ENCODE results near the gene PDZD8.
"Not testable (repeated sequence)": the region's sequence is repeated elsewhere in the genome, so short reads cannot be mapped to it uniquely, and the experiment has no call there.

The PDZD8 gene

GRCh38 chr10:117257721-117258120 lies 117.5 kb downstream of the PDZD8 start:
- in situ Hi-C loops (cut with HindIII; ENCODE audit: low sequenced_read_pairs), result no loop called here

DNA sequence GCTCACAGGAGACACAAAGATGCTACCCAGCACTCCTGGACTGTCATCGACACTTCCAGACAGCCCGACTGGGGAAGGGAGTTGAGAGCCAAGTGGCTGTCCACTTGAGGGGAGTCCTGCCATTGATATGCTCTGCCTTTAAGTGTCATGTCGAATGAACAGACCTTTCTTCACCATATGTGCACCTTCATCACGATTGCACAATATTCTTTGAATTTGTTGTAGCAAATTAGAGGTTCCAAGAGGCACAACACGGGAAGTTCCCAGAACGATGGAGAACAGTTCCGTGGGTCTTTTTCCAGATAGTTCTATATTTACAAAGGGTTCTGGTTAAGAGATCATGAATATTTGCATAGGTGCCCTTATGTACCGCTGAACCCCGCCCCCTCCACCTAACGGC lies 118.3 kb downstream of the PDZD8 start:
- in situ Hi-C loops (cut with HindIII; ENCODE audit: low sequenced_read_pairs), result no loop called here

DNA sequence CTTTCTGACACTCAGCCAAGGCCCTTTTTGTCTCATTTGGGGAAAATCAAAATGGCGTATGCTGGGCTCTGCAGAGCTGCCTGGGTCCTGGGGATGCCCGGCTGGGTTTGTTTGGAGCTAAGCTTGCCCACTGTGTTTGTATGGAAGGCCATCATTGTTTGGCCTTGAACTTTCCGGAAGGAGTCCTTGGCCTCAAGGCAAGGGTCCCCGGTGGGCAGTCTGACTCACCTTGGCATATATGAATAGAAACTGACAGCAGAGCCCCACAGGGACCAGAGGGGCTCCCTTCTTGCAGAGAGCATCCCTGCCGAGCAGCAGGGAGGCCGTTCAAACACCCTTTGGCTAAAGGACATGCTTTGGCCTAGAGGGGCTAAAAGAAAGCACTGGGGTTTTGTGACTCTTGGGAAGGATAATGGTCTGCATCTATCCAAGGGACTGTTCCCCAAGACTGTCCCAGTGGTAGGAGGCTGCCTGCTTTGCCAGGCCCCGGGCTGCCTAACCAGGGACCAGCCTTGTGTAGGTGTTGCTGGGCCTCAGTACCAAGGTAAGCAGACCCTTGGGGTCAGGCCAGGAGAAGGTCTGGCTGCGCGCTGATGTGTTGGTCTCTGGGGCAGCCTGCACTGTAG lies 119.3 kb downstream of the PDZD8 start:
- in situ Hi-C loops (cut with HindIII; ENCODE audit: low sequenced_read_pairs), result no loop called here

DNA sequence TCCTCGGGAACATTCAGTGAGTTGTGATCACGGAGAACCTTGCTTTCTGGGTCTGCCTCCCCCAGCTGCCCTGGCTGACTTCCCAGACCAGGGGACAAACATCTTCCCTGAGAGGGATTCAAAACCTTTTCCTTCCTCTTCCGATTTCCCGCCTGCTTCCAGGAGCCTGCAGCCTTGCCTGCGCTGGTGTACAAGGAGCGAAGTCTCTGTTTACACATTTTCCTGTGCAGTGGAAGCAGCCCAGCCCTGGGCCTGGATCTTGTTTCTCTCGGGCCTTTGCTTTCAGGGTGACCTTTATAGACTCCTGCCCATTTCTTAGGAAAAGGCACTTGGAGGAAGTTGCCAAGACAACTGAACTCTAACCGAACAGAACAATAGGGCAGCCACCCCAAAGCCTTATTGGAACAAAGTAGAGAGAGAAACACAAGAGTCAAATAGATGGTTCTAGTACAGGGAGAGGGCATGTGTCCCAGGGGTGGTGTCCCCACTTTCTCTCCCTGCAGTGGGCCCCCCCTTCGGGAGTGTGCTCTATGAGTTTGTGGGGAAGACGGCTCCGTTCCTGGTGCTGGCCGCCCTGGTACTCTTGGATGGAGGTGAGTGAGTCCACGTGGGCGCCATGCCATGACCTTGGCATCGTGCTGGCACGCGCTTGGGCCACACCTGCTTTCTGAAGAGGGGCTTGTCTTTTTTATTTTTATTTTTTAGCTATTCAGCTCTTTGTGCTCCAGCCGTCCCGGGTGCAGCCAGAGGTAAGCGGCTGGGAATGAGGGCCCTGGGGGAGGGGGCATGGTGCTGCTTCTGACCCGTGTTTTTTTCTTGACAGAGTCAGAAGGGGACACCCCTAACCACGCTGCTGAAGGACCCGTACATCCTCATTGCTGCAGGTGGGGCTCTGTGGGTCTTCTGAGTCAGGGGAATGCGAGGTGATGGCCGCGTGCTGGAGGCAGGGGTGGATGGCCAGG lies 120.2 kb downstream of the PDZD8 start:
- in situ Hi-C loops (cut with HindIII; ENCODE audit: low sequenced_read_pairs), result no loop called here

DNA sequence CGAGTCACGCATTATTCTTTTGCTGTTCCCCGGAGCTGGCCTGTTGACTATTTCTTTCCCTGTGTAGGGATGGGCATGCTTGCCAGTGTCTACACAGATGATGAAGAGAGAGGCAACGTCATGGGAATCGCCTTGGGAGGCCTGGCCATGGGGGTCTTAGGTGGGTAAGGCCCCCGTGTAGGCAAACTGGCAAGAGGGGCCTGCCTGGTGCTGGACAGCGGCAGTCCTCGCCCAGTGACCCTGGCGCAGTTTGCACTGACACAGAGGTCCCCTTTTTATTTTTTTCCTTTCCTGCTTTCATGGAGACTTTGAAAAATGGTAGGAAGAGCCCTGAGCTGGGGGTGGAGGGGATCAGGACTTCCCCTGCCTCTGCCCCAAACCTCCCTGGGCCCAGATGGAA lies 120.9 kb downstream of the PDZD8 start:
- in situ Hi-C loops (cut with HindIII; ENCODE audit: low sequenced_read_pairs), result no loop called here

DNA sequence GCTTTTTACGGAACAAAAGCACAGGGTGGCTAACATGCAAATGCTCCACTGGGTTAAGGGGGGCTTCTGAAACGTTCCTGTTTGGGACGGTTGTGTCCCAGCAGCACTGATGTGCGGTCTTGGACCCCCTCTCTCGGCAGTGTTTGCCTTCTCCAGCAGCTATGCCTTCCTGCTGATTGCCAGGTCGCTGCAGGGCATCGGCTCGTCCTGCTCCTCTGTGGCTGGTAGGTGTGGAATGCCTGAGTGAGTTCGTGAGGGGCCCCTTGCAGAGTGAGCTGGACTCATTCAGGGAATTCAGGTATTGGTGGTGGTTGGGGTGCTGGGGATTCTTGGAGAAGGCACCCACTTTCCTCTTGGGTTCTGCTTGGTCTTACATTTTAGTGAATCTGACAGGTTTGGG lies 121.3 kb downstream of the PDZD8 start:
- in situ Hi-C loops (cut with HindIII; ENCODE audit: low sequenced_read_pairs), result no loop called here

DNA sequence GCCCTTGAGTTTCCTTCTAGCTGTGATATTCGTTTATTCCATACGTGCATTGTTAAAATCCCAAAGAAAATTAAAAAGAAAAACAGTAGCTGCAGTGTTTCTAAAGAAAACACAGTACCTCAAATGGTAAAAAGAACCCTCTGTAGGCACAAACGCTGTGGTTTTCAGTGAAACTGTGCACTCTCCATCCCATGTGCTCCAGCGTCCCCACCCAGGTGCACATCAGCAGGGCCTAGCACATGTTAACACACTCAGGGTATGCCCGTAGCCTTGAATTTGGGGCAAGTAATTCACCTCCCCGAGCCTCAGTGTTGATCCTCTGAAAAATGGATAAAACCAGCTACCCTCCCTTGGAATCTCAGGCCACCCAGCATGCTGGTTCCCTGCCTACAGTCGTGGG lies 124.8 kb downstream of the PDZD8 start:
- in situ Hi-C loops (cut with HindIII; ENCODE audit: low sequenced_read_pairs), result no loop called here

DNA sequence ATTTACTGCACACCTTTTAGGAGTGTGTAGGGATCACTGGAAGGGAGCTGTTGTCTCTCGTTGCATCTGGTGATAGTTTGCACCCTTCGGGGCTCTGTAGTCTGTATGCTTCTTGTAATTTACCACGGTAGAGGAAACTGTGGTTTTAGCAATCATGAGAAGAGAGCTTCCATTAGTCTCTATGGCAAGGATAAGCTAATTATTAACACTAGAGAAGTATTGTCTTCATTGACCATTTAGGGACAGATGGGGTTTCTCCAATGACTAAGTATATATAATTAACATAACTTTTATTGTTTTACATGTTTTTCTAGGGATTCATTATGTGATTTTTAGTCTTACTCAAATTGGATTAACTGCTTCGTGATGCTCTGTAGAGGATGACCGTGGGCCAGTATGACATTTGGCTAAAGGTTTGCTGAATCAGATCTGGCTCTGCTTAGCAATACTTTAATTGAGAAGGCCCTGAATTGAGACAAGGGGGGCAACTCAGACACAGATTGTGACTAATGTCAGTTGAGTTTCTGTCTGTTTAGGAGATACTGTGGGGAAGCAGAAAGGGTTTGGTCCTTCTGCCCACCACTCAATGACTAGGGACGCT lies 125.6 kb downstream of the PDZD8 start:
- in situ Hi-C loops (cut with HindIII; ENCODE audit: low sequenced_read_pairs), result no loop called here

- in situ Hi-C loops (cut with HindIII; ENCODE audit: low sequenced_read_pairs), result no loop called here
Measured at GRCh38 chr10:117248750-117249465, 126.3 kb downstream of the PDZD8 start.

DNA sequence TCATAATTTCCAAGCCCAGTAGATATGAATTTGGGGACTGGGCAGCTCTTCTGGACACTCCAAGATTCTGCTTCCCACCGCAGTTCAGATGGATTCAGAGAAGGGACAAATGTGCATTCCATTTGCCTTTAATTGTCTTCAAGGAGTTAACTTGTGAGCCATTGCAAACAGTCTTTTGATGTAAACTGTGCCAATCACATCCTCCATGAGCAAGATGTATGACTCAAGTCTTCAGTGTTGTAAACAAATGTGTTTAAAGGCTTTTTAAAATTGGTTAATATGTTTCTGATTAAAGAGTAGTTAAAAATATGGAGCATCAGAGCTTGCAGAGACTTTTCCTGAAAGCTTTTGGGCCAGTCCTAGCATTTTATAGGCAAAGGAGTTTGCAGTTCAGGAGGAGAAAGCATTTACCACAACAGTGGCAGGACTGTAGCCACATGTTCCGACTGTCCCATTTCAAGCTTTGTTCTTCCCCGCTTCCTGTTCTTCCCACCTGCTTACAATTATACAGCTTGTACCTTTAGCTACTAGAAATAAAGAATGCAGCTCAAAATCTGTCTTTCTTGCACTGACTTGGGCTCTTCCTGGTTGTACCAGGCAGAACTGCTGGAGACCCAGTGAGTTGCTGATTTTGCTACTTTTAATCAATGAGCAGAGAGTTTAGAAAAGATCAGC lies 128.1 kb downstream of the PDZD8 start:
- in situ Hi-C loops (cut with HindIII; ENCODE audit: low sequenced_read_pairs), result no loop called here

DNA sequence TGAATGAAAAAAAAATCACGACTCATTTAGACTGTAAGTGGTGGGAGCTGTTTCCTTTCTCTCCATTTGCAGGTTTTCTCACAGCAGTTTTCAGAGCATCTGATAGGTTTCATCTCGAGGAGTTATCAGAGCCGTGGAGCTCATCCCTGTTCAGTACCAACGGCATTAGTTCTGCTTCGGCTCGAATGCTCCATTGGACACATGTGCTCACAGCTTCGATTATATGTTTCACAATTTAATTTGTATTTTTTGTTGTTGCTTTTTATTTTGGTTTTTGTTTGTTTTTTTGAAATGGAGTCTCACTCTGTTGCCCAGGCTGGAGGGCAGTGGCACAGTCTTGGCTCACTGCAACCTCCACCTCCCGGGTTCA lies 132.8 kb downstream of the PDZD8 start:
- in situ Hi-C loops (cut with HindIII; ENCODE audit: low sequenced_read_pairs), result no loop called here

- in situ Hi-C loops (cut with HindIII; ENCODE audit: low sequenced_read_pairs), result no loop called here
Measured at GRCh38 chr10:117241541-117242462, 133.4 kb downstream of the PDZD8 start.

GRCh38 chr10:117240621-117241529 lies 134.4 kb downstream of the PDZD8 start, which contains the start of gene SLC18A2:
TSS of gene SLC18A2 (plus strand) at chr10:117241114. CDS start at chr10:117241694, 580 bp downstream.
- in situ Hi-C loops (cut with HindIII; ENCODE audit: low sequenced_read_pairs), result no loop called here

DNA sequence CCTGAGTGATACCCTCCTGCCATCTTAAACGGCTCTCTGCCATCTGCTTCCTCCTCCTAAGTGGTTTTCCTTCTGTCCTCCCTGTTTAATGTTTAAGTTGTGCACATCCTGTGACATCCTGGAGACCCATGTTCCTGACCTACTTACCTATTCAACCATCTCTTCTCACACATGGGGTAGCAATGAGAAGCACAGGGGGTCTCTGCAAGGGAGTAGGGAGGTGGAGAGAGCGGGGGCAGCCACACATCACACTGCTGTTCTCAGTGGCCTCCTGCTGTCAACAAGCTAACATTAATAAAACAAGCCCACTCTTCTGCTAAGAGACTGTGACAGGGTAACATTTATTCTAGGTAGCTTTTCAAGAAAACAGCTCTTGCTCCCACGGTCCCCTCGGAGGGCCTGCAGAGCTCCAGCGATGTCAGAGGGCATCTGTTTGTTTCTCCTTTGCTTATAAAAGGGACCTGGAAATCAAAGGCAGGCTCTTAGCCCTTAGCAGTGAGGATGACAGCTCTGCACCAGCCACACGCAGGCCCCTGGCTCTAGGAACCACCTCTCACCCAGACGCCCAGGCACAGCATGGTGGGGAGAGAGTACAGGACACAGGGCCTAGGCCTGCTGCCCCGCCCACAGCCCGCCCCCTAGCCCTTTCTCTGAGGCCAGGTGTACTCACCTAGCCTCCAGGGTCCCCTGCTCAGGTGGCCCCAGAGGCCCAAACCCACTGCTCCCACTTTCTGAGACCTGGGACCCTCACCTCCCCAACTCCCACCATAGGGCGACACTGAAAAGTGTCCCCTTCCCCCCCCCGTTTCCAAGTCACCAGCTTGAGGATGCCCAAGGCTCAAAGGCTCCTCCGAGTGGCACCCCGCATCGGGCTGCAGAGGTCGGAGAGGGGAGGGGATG lies 135.3 kb downstream of the PDZD8 start:
- in situ Hi-C loops (cut with HindIII; ENCODE audit: low sequenced_read_pairs), result no loop called here

DNA sequence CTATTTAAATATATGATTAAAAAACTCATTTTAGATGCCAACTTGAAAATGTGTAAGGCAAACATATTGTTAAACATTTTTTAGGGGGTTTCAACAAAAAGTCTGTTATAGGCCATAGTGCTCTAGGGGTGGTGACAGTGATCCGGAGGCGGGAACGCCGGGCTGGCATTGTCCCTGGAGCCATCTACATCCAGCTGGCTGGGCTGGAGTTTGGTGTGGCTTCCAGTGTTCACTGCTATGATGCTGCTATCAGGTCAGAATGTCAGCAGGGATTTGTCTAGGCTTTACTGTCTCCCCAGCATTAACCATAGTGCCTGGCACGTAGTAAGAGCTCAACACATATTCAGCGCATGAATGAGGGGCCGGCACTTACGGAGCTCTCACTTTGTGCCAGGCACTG lies 136.2 kb downstream of the PDZD8 start:
- in situ Hi-C loops (cut with HindIII; ENCODE audit: low sequenced_read_pairs), result no loop called here

DNA sequence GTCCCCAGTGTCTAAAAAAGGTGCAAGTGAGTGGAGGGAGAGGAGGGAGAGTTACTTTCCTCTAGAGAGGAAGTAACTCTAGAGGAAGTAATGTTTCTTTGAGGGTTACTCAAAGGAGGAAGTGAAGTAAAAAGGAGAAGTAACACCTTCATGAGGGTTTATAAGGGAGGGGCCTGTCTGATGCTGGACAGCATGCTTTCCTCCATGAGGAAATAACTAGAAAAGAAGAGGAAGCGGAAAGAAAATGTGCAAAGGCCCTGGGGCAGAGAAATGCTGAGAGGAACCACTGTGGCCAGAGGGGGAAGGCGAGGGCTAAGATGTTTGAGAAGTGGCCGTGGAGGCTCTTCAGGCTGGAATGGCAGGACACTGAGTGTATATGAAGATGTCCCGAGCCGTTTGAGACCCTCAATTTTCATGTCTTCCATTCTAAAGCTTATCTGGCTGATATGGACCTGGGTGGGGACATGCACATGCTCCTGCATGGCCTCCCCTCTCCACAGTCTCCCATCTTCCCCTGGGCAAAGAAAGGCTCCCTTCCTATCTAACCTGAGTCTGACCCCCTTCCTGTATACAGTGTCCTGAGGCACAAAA lies 137.7 kb downstream of the PDZD8 start:
- in situ Hi-C loops (cut with HindIII; ENCODE audit: low sequenced_read_pairs), result no loop called here

- in situ Hi-C loops (cut with HindIII; ENCODE audit: low sequenced_read_pairs), result not testable (repeated sequence)
Measured at GRCh38 chr10:117230107-117230506, 145.1 kb downstream of the PDZD8 start.
